H9 (cell line): Measurements from ENCODE around the gene ATE1. TPM values are rescaled to one million over a fixed set of nuclear protein-coding genes. Genes with fewer than 3 reads are reported as not detected.

Experiments
- DNase-seq: peaks from one replicate; pipeline ENCODE4 v3.0.0-alpha.2; 2017
- H2AFZ ChIP-seq: one replicate; pipeline ENCODE4 v1.6.1; 2013; ENCODE audit warnings: mild to moderate bottlenecking, low read length, control low read depth, moderate library complexity
- H2AK5ac ChIP-seq: 2 replicates; pipeline ENCODE4 v1.6.1; 2013; ENCODE audit warnings: low read length, control low read depth, mixed read lengths; ENCODE audit not compliant: insufficient read length
- H2BK120ac ChIP-seq: one replicate; pipeline ENCODE4 v1.6.1; 2013; ENCODE audit warnings: low read depth, mild to moderate bottlenecking, low read length, control low read depth, inconsistent platforms; ENCODE audit not compliant: poor library complexity, severe bottlenecking
- H2BK12ac ChIP-seq: 2 replicates; pipeline ENCODE4 v1.6.1; 2013; ENCODE audit warnings: low read length, control low read depth, mixed read lengths, low read depth; ENCODE audit not compliant: insufficient read length
- H2BK15ac ChIP-seq: 2 replicates; pipeline ENCODE4 v1.6.1; 2013; ENCODE audit warnings: low read depth, low read length, control low read depth
- H2BK20ac ChIP-seq: one replicate; pipeline ENCODE4 v1.6.1; 2013; ENCODE audit warnings: low read depth, mild to moderate bottlenecking, low read length, control low read depth, inconsistent platforms; ENCODE audit not compliant: poor library complexity, severe bottlenecking
- H2BK5ac ChIP-seq: 2 replicates; pipeline ENCODE4 v1.6.1; 2013; ENCODE audit warnings: low read length, control low read depth, mixed read lengths; ENCODE audit not compliant: insufficient read length
- H3K14ac ChIP-seq: 2 replicates; pipeline ENCODE4 v1.6.1; 2013; ENCODE audit warnings: low read length, control low read depth; ENCODE audit not compliant: insufficient read depth
- H3K18ac ChIP-seq: 2 replicates; pipeline ENCODE4 v1.6.1; 2013; ENCODE audit warnings: low read depth, mild to moderate bottlenecking, mixed read lengths, low read length, control low read depth; ENCODE audit not compliant: insufficient read length
- H3K23ac ChIP-seq: 2 replicates; pipeline ENCODE4 v1.6.1; 2013; ENCODE audit warnings: low read length, control low read depth, mixed read lengths, low read depth; ENCODE audit not compliant: insufficient read length
- H3K23me2 ChIP-seq: 2 replicates; pipeline ENCODE4 v1.6.1; 2013; ENCODE audit warnings: low read depth, mild to moderate bottlenecking, mixed read lengths, low read length, control low read depth; ENCODE audit not compliant: insufficient read length, poor library complexity, severe bottlenecking
- H3K27ac ChIP-seq: 2 replicates; pipeline ENCODE4 v1.5.1; 2013; ENCODE audit warnings: low read length, control low read depth, mixed read lengths, low read depth; ENCODE audit not compliant: insufficient read length
- H3K27me3 ChIP-seq: 2 replicates; pipeline ENCODE4 v1.6.1; 2013; ENCODE audit warnings: low read length, control low read depth, inconsistent platforms; ENCODE audit not compliant: insufficient read depth
- H3K4ac ChIP-seq: 2 replicates; pipeline ENCODE4 v1.6.1; 2013; ENCODE audit warnings: low read depth, mild to moderate bottlenecking, control low read depth, inconsistent platforms, low read length, moderate library complexity
- H3K4me1 ChIP-seq: 2 replicates; pipeline ENCODE4 v1.6.1; 2013; ENCODE audit warnings: low read length, control low read depth, inconsistent platforms; ENCODE audit not compliant: insufficient read depth
- H3K4me2 ChIP-seq: 2 replicates; pipeline ENCODE4 v1.6.1; 2013; ENCODE audit warnings: low read length, control low read depth, mixed read lengths; ENCODE audit not compliant: insufficient read length, insufficient read depth
- H3K56ac ChIP-seq: 2 replicates; pipeline ENCODE4 v1.6.1; 2013; ENCODE audit warnings: low read depth, mild to moderate bottlenecking, mixed read lengths, low read length, control low read depth; ENCODE audit not compliant: insufficient read length
- H3K79me1 ChIP-seq: 2 replicates; pipeline ENCODE4 v1.6.1; 2013; ENCODE audit warnings: low read depth, mild to moderate bottlenecking, moderate library complexity, low read length, control low read depth, inconsistent platforms; ENCODE audit not compliant: insufficient read depth, poor library complexity, severe bottlenecking
- H3K79me2 ChIP-seq: 2 replicates; pipeline ENCODE4 v1.6.1; 2013; ENCODE audit warnings: low read length, control low read depth, inconsistent platforms; ENCODE audit not compliant: insufficient read depth
- H3K9ac ChIP-seq: 2 replicates; pipeline ENCODE4 v1.6.1; 2013; ENCODE audit warnings: low read length, control low read depth, mixed read lengths; ENCODE audit not compliant: insufficient read length; ENCODE audit errors: extremely low read depth
- H3K9me3 ChIP-seq: one replicate; pipeline ENCODE4 v1.6.1; 2013; ENCODE audit warnings: low read depth, low read length, inconsistent platforms; ENCODE audit not compliant: control insufficient read depth
- H3T11ph ChIP-seq: one replicate; pipeline ENCODE4 v1.6.1; 2013; ENCODE audit warnings: mild to moderate bottlenecking, low read length, control low read depth, inconsistent platforms
- H4K20me1 ChIP-seq: one replicate; pipeline ENCODE4 v1.6.1; 2013; ENCODE audit not compliant: control insufficient read depth, insufficient read length, insufficient read depth
- H4K5ac ChIP-seq: 2 replicates; pipeline ENCODE4 v1.6.1; 2013; ENCODE audit warnings: low read depth, mild to moderate bottlenecking, mixed read lengths, low read length, control low read depth; ENCODE audit not compliant: insufficient read length
- H4K8ac ChIP-seq: replicated peaks from 2 replicates; pipeline ENCODE4 v1.6.1; 2013; ENCODE audit warnings: low read length, control low read depth, mixed read lengths, low read depth; ENCODE audit not compliant: insufficient read length
- H4K91ac ChIP-seq: 2 replicates; pipeline ENCODE4 v1.6.1; 2013; ENCODE audit warnings: low read depth, mild to moderate bottlenecking, moderate library complexity, mixed read lengths, low read length, control low read depth; ENCODE audit not compliant: insufficient read length
- H3K27ac Mint-ChIP-seq, 3 experiments: 2 replicates in 2 of 3; 3 replicates in 1 of 3; pipeline ENCODE4 v1.8.0; 2020 to 2021; ENCODE audit warnings: mixed read lengths in 3 of 3, mild to moderate bottlenecking in 1 of 3, moderate library complexity in 1 of 3
- H3K27me3 Mint-ChIP-seq: 2 replicates; pipeline ENCODE4 v1.8.0; 2021; ENCODE audit warnings: low read depth, mild to moderate bottlenecking, moderate library complexity, mixed read lengths
- H3K36me3 Mint-ChIP-seq, 3 experiments: 2 replicates in 2 of 3; 3 replicates in 1 of 3; pipeline ENCODE4 v1.8.0; 2020 to 2021; ENCODE audit warnings: low read depth in 3 of 3, mixed read lengths in 3 of 3; ENCODE audit not compliant: insufficient read depth in 1 of 3
- H3K4me1 Mint-ChIP-seq, 2 experiments: 2 replicates each; pipeline ENCODE4 v1.8.0; 2020; ENCODE audit warnings: mixed read lengths in 2 of 2
- H3K4me3 Mint-ChIP-seq, 2 experiments: 2 replicates in 1 of 2; 3 replicates in 1 of 2; pipeline ENCODE4 v1.8.0; 2020 to 2021; ENCODE audit warnings: mild to moderate bottlenecking in 2 of 2, mixed read lengths in 2 of 2, moderate library complexity in 1 of 2
- H3K9me3 Mint-ChIP-seq, 2 experiments: 2 replicates in 1 of 2; 3 replicates in 1 of 2; pipeline ENCODE4 v1.8.0; 2020; ENCODE audit warnings: mild to moderate bottlenecking in 2 of 2, mixed read lengths in 2 of 2, moderate library complexity in 1 of 2
- WGBS: extraction: QIAGEN DNeasy Blood & Tissue Kit; methylation state at CpG from one replicate; pipeline ENCODE4 v1.1.7; 2013; ENCODE audit warnings: missing lambda C conversion rate, low lambda C conversion rate, mixed read lengths; ENCODE audit not compliant: insufficient read length; ENCODE audit errors: extremely low coverage; 5-methylcytosine and 5-hydroxymethylcytosine counted together
- total RNA-seq: library from RNA; stranded (reverse); gene quantifications from 2 replicates; pipeline ENCODE4 v1.2.1, GENCODE V29; 2021
- TF ChIP-seq, protein P1 (sequence below): fragments of 200-600 bp; sonication (generic); conservative IDR thresholded peaks from 3 replicates; pipeline ENCODE4 v1.8.0; 2021; ENCODE audit warnings: antibody characterized with exemption, mild to moderate bottlenecking

The ATE1 gene
- total RNA-seq, 1 experiment from 2014 or later, result 29.0 TPM

DNA sequence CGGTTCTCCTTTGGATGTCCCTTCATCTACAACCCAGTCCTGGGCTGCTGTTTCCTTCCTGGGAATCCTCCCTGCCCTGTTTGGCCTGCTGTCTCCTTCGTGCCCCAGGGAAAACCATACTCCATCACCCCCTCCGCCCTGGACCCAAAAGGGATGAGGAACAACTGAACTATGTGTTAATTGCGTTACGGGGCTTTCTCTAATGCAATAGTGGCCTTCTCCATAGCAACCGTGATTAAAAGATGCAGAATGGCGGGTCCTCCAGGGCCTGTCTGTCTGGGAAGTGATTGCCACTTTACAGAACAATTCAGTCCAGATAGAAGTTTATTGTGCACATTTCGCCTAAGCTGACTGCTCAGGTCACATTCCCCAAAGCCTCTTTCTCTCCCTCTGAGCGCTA is 217.6 kb downstream of the ATE1 start:
- H3K9me3 Mint-ChIP-seq, result peaks cover 5 to 12% of the 10 kb centered on the region in 2 experiments; a peak in 3 of 5 replicates
- peaks cover 4 to 5% (median 4%) of the 10 kb centered on the region in 3 experiments; a peak in 5 of 7 replicates for H3K36me3 Mint-ChIP-seq
- Histone ChIP-seq H3K27me3 (no peaks in the 10 kb centered on the region), H3K23me2 (no peaks in the 10 kb centered on the region), H3K9ac (no peak overlapping the region), H2BK120ac (no peak overlapping the region), H4K8ac (no peak overlapping the region), H3K14ac (no peak overlapping the region), H3K4me1 (peaks cover 4% of the 10 kb centered on the region; the same call in 1 of the 2 replicates), H4K91ac (no peak overlapping the region), H3K4me2 (peak overlapping the region; percentile 24), H4K5ac (no peak overlapping the region), H2BK20ac (no peak overlapping the region), H3K79me1 (no peaks in the 10 kb centered on the region), H2AK5ac (no peak overlapping the region), H3K18ac (no peak overlapping the region), H4K20me1 (no peaks in the 10 kb centered on the region), H3K23ac (no peak overlapping the region), H2AFZ (no peak overlapping the region), H3K79me2 (no peaks in the 10 kb centered on the region), H3K56ac (no peak overlapping the region), H3K27ac (no peak overlapping the region), H2BK12ac (no peak overlapping the region), H2BK5ac (no peak overlapping the region), H3K4ac (no peak overlapping the region), H3T11ph (no peak overlapping the region), H2BK15ac (no peak overlapping the region), H3K9me3 (no peaks in the 10 kb centered on the region)
- peaks cover 30 to 35% of the 10 kb centered on the region in 2 experiments for H3K4me1 Mint-ChIP-seq
- DNase-seq, result no peak
- WGBS, result no CpG with 5 or more reads among the region's 9 CpGs
- peaks cover 2% of the 10 kb centered on the region for H3K27me3 Mint-ChIP-seq
- peak overlapping the region in 1 of 3 experiments; percentile 8; a peak in 1 of 7 replicates for H3K27ac Mint-ChIP-seq
- H3K4me3 Mint-ChIP-seq, result peak overlapping the region in 1 of 2 experiments; percentile 40; a peak in 1 of 5 replicates
- TF ChIP-seq, protein P1, sequence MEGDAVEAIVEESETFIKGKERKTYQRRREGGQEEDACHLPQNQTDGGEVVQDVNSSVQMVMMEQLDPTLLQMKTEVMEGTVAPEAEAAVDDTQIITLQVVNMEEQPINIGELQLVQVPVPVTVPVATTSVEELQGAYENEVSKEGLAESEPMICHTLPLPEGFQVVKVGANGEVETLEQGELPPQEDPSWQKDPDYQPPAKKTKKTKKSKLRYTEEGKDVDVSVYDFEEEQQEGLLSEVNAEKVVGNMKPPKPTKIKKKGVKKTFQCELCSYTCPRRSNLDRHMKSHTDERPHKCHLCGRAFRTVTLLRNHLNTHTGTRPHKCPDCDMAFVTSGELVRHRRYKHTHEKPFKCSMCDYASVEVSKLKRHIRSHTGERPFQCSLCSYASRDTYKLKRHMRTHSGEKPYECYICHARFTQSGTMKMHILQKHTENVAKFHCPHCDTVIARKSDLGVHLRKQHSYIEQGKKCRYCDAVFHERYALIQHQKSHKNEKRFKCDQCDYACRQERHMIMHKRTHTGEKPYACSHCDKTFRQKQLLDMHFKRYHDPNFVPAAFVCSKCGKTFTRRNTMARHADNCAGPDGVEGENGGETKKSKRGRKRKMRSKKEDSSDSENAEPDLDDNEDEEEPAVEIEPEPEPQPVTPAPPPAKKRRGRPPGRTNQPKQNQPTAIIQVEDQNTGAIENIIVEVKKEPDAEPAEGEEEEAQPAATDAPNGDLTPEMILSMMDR, result no peak
